GM21576 (cell line): ENCODE results near the gene TOP3A.

ENCODE experiments used
- ATAC-seq: cut with Tn5 transposase; IDR thresholded peaks from one replicate; pipeline ENCODE4 v1.9.1; 2021; ENCODE audit warnings: mild to moderate bottlenecking, moderate library complexity; ENCODE audit not compliant: unreplicated experiment

The TOP3A gene

GRCh38 chr17:18233803-18234518, 80.8 kb downstream of the TOP3A start:
- no peak for ATAC-seq

- no peak for ATAC-seq
These were observed 83.6 kb downstream of the TOP3A start for GRCh38 chr17:18231164-18231563.

- no peak for ATAC-seq
These were observed 84.3 kb downstream of the TOP3A start for GRCh38 chr17:18230288-18231141.

- ATAC-seq: no peak
These were observed 85.0 kb downstream of the TOP3A start for GRCh38 chr17:18229771-18230170.

- no peak for ATAC-seq
These were observed 85.5 kb downstream of the TOP3A start for GRCh38 chr17:18229254-18229653.

GRCh38 chr17:18228176-18228682, 86.6 kb downstream of the TOP3A start:
- ATAC-seq: no peak

GRCh38 chr17:18227635-18228034, 87.2 kb downstream of the TOP3A start:
- no peak for ATAC-seq

GRCh38 chr17:18226284-18226945, 88.4 kb downstream of the TOP3A start:
- ATAC-seq: no peak

- peak; percentile 4 for ATAC-seq
These were observed 89.0 kb downstream of the TOP3A start for GRCh38 chr17:18225642-18226283.

GRCh38 chr17:18225121-18225641, 89.6 kb downstream of the TOP3A start, which contains the start of gene LLGL1:
Gene LLGL1, plus strand, starts transcription at chr17:18225635. Its CDS starts 48 bp downstream, at chr17:18225683.
- peak; percentile 81 for ATAC-seq

GRCh38 chr17:18224387-18225120, 90.2 kb downstream of the TOP3A start:
- ATAC-seq: no peak

GRCh38 chr17:18224053-18224386, 90.8 kb downstream of the TOP3A start:
- no peak for ATAC-seq
